Umbilical cord (tissue), 2 donors: ENCODE results near the gene SNTA1. TPM values are rescaled to one million over a fixed set of nuclear protein-coding genes. Genes with fewer than 3 reads are reported as not detected.
"Not testable (repeated sequence)": the region's sequence is repeated elsewhere in the genome, so short reads cannot be mapped to it uniquely, and the experiment has no call there.

Experiments
- DNase-seq: peaks from one replicate; pipeline ENCODE4 v3.0.0-alpha.2; 2015; ENCODE audit warnings: low spot score
- total RNA-seq: library from RNA; depleted of rRNA; stranded (reverse); fragments of >200 nt; gene quantifications from one replicate; pipeline ENCODE4 v1.2.3, GENCODE V29; 2014; ENCODE audit warnings: low replicate concordance; ENCODE audit not compliant: insufficient read depth

The SNTA1 gene
- total RNA-seq, 1 donor from 2014 or later, result 28.2 TPM

DNA sequence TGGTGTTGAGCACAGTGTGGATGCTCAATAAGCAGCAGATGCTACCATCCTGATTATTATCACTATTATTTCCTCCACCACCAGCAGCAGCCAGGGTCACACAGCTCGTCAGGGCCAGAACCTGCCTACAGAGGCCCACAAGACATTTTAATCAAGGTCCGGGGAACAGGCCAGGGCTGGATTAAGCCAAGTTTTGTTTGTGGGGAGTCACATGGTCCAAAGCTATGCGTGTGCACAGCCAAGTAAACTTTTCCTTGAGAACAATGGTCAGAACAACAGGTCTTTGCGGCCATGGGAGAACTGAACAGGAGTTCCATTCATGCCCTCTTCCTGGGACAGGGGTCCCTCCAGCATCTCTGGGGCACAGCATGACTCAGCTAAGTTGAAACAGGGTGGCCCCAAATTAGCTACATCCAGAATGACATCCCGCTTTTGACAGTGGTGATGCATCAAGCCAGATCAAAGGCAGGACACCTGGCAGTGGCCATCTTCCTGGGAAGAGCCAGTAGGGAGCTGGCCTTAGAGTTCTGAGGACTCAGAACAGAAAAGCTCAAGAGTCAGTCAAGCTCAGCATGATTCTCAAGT, 11.7 kb downstream of the SNTA1 start:
- DNase-seq, result no peak

DNA sequence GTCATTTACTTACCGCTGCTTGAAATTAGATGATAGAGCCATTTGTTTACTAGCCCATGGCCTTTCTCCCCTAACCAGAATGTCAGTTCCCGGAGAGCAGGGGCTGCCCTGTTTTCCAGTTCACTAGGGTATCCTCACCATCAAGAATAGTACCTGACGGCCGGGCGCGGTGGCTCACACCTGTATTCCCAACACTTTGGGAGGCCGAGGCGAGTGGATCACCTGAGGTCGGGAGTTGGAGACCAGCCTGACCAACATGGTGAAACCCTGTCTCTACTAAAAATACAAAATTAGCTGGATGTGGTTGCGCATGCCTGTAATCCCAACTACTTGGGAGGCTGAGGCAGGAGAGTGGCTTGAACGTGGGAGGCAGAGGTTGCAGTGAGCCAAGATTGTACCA, 19.7 kb downstream of the SNTA1 start:
- not testable (repeated sequence) for DNase-seq

DNA sequence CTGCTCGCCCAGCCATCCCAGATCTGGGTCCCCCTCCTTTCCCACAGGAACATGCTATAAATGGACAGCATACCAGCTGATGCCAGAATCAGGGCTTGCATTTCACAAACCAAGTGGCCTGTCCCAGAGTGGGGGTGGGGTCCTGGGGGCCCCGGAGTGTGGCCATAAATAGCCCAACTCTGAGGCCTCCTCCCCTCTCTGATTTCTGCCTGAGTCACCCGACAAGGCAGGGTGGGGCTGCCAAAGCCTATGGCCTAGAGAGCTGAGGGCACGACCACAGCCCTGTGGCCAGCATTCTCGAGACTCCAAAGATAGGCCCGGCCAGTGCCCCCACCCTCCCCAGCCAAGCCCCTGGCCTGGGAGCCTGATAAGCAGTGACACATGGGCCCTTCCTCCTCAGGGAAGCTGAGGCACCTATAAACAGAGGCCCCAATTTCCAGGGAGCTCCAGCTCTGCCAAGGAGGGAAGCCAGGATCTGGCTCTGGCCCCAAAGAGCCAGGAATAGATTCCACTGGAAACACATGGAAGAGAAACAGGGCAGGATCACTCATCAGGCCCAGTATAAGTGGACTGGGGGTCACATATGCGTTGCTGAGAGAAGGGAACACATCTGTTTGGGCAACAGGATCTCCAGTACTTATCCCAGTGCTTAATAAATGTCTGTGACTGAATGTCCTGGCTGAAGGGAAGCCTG, 20.3 kb downstream of the SNTA1 start:
- no peak for DNase-seq

DNA sequence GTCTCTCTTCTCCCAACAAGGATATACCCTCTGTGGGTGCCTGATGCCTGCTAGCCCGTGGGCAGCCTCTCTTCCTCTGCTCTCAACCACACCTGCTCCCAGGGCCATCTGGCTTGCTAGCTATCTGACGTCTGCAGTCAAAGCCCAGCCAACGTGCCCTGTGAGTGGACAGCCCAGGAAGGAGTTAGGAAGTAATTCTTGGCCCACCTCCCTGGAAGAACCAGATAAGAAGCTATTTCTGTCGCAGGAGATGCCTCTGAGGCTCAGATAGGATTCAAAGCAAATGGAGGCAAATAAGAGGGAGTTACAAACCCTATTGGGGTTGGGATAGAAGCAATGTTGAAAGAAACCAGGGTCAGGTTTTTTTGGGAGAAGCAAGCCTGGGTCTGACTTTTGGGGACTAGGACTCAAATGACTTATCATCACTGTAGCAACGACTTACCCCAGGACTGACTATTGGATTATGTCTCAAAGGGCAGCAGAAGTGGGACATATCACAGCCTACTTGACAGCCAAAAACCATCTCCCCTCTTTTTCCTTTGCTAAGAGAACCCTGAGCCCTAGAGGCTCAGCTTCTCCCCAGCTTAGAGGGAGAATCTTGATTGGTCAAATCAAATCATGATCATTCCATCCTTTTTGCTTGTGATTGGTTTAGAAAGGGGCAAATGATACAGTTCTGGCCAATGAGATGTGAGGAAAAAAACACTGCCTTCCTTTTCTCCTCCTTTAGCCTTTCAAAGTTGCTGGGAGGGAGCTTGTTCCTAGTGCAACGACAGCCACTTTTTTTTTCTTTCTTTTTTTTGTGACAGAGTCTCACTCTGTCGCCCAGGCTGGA, 24.2 kb downstream of the SNTA1 start:
- DNase-seq, result peak; percentile 88

DNA sequence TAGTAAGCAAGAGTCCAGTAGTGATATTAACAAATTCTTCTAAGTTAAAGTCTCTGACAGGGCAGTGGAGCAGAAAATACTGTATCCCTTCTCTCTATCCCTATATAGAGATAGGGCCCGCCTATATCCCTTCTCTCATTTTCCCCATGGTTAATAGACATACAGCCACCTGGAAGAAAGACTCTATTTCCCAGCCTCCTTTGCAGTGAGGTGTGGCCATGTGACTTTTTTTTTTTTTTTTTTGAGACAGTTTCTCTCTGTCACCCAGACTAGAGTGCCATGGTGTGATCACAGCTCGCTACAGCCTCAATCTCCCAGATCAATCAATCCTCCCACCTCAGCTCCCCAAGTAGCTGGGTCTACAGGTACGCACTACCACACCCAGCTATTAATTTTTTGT, 25.5 kb downstream of the SNTA1 start:
- DNase-seq, result no peak

DNA sequence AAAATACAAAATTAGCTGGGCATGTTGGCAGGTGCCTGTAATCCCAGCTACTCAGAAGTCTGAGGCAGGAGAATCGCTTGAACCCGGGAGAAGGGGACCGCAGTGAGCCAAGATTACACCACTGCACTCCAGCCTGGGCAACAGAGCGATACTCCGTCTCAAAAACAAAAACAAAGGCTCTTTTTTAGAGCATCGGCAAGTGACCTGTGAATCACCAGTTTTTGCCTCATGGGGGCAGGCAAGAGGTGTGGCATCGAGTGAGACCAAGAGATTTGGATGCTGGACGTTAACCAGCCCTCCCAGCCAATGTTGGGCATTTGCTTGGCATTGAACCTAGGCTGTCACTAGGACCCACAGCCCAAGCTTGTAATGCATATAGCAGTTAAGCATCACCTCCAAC, 27.6 kb downstream of the SNTA1 start:
- no peak for DNase-seq

DNA sequence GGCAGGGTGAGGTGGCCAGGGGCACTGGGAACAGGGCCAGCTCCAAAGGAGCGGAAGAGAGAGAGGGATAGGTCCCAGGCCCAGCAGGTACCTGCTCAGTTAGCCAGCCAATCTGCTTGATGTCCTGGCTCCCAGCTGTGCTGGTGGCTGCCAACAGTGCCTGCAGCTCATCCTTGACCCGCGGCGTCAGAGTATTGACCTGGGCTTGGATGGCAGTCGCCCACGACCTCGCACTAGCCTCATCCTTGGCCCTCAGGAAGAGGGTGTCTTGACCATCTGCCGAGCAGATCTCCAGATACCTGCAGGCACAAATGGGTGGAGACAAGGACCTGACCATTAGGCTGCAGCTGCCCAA, 31.1 kb downstream of the SNTA1 start:
- no peak for DNase-seq

DNA sequence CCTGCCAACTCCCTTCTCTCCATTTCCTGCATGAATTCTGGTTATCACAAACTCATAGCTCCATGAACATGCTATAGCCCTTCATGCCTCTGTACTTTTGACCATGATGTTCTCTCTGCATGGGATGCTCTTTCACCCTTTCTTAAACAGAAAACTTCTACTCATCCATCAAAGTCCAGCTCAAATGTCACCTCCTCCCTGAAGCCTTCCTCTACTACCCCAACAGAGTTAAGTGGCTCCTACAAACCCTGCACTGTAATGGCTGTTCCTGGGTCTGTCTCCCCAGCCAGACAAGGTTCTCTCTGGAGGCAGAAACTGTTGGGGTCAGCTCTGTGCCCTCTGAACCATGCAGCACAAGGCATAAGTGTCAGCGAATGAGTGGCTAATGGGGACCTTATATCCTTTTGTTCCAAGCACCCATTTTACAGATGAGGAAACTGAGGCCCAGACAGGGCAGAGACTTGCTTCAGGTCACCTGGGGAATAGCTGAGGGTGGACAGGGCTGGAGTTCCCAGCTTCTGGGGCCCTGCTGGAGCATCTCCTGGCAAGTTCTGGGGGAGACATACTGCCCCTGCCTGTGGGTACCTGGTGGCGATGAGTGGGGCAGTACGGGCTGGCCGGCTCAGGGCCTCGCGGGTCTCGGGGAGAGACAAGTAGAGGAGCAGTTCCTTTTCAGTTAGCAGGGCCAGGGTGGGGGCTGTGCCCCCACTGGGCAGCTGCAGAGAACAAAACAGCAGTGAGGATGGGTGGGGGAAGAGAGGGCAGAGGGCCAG, 31.7 kb downstream of the SNTA1 start:
- DNase-seq, result no peak

DNA sequence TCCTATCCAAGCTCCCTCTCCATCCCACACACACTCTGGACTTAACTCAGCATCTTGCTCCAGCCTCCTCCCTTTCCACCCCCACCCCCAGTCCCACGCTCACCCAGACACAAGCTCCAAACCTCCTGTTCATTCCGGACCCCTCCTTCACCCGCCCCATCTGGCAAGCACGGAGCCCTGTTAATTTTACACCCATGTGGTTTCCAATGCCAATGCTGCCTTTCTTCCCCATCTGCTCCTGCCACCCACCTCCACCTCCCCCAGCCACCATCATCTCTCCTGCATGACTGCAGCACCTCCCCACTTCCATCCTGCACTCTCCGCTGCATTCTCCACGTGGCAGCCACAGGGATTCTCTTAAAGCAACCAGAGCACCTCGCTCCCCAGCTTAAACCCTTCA, 32.3 kb downstream of the SNTA1 start:
- no peak for DNase-seq

DNA sequence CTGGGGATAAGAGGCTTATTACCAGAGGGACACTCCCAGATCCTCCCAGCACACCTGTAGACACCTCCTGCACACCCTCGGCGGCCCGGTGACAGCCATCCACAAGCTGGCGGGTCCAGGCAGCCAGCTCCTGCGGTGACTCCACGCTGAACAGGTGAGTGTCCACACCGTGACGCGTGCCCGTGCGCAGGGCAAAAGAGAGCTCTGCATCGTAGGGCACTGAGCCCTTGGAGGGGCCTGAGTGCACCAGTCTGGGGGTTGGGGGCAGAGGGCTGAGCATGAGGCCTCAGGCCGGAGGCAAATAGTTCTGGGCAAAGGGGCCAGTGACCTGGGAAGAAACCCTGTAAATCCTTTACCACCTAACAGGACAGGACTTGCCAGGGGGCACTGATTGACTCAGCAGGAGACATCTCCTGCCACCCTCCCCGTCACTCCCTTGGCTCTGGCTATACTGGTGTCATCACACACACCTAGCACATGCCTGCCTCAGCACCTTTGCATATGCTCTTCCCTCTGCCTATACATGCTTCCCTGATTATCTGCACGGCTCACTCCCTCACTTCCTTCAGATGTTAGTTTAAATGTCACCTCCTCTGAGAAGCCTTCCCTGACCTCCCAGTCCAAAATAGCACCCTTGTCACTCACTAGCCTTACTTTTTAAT, 33.4 kb downstream of the SNTA1 start:
- DNase-seq, result no peak

DNA sequence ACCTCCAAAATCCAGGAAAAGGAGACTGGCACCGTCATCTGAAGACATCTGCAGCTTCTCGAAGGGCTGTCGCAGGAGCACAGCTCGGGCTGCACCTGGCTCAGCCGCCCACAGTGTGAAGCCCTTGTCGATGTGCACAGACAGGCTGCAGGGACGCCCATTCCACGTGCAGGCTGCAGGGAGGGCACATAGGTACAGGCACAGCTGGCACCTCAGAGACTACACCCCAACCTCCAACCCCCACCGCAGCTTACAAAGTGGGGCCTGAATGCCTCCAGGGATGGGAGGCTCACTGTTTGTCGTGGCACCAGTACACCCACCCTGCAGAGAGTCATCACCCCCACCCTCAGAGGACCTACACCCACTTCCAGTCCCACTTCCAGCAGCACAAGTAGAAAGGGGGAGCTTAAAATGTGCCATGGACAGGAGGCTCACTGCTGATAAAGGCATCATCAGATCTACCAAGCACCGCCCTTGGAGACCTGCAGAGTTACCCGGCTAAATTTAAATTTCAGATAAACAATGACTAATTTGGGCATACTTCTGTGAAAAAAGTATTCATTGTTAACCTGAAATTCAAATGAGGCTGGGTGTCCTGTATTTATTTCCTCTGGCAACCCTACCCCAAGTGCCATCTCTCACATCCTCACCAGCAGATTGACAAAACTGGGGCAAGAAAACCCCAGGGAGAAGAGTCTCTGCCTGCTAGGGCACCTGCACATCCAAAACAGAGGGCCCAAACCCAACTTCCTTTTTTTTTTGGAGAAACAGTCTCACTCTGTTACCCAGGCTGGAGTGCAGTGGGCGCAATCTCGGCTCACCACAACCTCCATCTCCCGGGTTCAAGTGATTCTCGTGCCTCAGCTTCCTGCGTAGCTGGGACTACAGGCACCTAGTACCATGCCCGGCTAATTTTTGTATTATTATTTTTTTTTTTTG, 34.6 kb downstream of the SNTA1 start:
- no peak for DNase-seq

DNA sequence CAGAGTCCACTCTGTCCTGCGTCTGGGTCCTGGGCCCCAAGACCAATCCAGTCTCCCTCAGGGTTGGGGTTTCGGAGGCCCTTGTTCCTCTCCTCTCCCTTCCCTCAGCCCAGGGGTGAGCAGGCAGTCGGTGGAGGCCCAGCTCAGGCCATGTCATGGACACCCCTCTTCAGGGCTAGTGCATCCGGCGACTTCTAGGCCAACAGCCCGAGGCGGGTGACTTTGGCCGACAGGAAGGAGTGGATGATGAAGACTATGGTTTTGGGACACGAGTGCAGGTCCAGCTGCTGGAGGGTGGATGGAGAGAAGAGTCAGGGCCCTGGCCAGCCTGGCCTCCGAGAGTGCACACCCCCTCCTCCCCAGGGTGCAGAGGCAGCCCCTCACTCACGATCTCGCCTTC, 35.2 kb downstream of the SNTA1 start:
- DNase-seq, result no peak

DNA sequence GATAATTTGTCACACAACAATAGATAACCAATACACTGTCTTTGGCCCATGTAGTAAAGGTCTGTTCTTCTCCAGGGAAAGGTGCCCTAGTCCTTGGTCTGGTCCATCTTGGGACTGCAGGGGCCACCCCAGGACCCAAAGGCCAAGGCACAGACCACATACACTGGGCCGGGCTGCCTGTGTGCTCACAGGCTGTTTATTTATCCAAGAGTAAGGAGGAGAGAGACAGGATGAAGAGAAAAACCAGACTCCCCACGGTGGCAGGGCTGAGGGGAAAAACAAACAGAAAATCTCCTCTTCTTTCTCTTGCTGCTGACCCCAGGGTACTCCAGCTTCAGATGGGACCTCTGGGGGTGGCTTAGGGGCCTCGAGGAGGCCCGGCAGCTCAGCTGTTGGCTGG, 35.8 kb downstream of the SNTA1 start:
- no peak for DNase-seq

DNA sequence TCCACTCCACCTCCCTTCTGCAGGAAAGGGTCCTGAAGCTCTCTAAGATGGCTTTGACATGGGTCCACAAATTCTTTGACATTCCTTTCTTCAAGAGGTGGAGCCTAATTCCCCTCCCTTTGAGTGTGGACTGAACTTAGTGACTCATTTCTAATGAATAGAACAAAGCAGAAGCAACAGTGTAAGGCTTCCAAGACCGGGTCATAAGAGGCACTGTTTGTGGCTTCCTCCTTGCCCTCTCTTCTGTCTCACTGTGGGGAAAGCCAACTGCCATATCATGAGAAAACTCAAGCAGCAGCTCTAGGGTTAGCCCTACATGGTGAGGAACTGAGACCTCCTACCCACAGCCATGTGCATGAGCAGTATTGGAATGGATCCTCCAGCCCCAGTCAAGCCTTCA, 36.3 kb downstream of the SNTA1 start:
- DNase-seq, result no peak

DNA sequence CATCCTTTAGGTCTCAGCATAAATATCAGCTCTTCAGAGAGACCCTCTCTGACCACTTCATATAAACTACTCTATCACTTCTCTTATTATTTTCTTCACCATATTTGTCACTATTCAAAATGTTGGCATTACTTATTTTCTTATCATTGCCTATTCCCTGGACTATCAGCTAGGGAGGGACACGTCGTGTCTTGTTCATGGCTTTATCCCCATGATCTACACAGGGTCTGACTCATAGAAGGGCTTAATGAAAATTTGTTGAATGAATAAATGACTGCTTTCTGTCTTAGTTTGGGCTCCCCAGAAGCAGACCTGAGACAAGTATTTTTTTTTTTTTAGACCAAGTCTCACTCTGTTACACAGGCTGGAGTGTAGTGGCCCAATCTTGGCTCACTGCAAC, 39.3 kb downstream of the SNTA1 start:
- DNase-seq, result no peak

DNA sequence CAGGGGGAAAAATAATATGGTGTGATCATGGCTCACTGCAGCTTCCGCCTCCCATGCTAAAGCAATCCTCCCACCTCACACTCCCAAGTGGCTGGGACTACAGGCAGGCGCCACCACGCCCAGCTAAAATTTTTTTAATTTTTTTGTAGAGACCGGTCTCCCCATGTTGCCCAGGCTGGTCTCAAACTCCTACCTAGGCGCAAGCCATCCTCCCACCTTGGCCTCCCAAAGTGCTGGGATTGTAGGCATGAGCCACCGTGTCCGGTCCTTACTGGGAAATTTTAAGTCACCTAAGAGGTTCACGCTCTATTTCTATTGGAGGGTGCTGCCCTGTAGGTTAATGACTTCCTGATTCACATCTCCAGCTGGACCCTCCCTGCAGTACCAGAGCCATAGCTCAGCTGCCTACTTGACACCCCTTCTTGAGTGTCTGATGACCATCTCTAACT, 41.6 kb downstream of the SNTA1 start:
- no peak for DNase-seq

DNA sequence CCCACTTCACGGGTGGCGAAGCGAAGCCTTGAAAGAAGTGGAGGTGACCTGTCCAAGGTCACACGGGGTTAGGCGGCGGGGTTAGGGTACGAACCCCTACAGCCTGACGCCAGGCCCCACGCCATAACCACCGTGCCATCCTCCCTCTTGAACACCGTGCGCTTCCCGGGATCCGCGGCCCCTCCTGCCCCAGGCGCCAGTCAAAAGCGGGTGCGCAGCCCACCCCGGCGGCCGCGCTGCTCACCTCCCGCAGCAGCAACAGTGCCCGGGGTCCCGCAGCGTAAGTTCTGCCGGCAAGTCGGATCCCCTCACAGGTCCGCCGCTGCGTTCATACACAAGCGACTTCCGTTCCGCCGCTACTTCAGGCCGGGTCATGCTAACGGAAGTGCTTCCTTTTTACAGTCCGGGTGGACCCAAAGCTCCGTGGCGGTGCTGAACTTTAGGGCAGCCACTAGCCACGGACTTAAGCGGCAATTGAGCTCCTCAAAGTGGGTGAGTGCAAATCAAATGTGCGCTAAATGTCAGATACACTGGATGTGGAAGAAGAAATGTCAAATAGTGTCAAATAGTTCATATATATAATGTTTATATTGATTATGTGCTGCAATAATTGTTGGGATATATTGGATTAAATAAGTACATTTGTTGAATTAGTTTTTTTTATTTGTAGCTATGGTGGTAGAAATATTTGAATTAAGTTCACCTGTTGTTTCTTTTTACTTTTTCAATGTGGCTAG, 42.2 kb downstream of the SNTA1 start, which contains the start of gene CDK5RAP1:
TSS of gene CDK5RAP1 (minus strand) at position 336 of the 737 bp plus-strand sequence. CDS start 4,455 bp downstream, outside the sequence.
- peak; percentile 90 for DNase-seq

DNA sequence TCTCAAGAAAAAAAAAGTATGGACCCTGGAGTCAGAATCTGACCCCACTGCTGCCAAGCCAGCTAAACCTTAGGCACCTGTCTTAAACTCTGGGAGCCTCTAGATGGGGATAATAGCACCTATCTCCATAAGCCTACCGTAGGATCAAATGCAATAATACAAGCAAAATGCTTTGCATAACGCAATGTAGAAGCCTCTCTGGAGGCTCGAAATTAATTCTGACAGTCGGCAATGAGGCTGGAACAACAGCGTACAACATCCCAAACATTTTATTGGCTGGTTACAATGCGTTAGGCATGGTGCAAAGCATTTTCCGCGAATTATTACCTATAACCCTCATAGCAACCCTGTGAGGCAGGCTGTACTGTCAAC, 42.8 kb downstream of the SNTA1 start:
- no peak for DNase-seq

DNA sequence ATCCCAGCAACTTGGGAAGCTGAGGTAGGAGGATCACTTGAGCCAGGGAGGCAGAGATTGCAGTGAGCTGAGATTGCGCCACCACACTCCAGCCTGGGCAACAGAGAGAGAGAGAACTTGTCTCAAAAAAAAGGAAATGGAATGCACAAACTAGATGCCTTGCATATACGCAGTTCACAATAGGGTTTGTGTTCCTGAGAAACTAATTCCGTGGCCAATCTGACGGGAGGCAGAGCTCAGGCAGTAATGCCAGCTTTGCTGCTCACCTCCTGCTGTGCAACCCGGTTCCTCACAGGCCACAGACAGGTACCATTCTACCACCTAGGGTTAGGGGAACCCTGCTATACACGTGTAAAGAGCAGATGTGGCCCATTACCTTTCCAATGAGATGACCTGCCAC, 43.6 kb downstream of the SNTA1 start:
- DNase-seq, result no peak

DNA sequence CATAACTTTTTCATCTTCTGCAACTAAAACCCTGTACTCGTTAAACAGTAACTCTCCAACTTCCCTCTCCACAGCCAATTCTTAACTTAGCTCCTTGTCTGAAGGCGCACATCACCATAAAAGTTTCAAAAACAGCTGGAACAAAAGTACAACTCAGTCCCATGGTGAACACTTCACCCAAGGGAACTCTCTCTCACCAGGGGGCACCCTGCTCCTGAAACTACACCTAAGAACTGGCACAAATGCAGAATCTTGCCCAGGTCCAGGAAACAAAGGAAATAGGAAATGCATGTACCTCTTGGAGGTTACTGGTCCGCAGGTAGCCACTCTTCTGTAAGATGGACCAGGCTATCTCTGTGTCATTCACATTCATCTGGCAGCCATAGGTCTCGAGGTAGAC, 48.8 kb downstream of the SNTA1 start:
- no peak for DNase-seq
